T-helper 9 cell (primary cell): ENCODE data around the gene PPP1R2B.
"Not testable (repeated sequence)": the region's sequence is repeated elsewhere in the genome, so short reads cannot be mapped to it uniquely, and the experiment has no call there.

Experiments used
- DNase-seq: peaks from one replicate; pipeline ENCODE4 v3.0.0-alpha.2; 2020
- total RNA-seq, 2 donors: gene quantifications; one replicate each; lab custom pipeline; 2026; lab: John Stamatoyannopoulos, UW

The PPP1R2B gene
- total RNA-seq = 0.14 to 0.72 reads per million in 2 donors

DNA sequence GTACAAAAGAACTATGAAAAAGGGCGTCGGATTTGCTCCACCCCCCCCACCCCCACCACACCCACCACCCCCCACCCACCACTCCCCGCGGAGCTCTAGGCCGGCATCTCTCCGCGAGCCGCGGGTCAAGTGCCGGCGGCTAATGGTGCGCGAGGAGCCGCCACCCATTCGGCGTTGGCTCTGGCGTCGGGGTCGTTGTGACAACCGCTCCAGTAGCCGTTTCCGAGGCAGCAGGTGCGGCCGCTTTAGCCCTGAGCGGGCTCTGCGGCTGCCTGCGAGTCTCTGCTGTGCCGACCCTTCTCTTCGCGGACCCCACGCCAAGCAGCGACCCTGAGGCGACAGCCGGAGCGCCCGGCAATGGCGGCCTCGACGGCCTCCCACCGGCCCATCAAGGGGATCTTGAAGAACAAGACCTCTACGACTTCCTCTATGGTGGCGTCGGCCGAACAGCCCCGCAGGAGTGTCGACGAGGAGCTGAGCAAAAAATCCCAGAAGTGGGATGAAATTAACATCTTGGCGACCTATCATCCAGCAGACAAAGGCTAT is at the start of gene PPP1R2B:
Gene PPP1R2B, plus strand, starts transcription at position 90 of the 546 bp plus-strand sequence. Its CDS starts 268 bp downstream, at position 358.
- no peak for DNase-seq

DNA sequence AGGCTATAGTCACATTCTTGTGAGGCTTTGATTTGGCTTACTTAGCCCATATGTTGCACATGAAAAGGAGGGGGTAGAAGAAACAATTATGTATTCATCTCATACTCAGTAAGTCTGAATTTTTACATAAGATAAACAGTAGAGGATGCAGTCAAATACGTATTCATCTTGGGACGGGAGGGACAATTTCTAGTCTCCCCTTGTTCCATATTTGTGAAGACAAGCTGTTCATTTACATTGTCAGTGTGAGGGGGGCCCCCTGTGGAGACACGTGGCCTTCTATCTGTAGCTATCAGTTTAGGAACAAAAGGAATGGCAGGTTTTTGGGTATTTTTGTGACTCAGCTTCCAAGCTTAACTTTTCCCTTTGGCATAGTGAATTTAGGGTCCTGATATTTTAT is 49.2 kb upstream of the PPP1R2B start:
- no peak for DNase-seq

DNA sequence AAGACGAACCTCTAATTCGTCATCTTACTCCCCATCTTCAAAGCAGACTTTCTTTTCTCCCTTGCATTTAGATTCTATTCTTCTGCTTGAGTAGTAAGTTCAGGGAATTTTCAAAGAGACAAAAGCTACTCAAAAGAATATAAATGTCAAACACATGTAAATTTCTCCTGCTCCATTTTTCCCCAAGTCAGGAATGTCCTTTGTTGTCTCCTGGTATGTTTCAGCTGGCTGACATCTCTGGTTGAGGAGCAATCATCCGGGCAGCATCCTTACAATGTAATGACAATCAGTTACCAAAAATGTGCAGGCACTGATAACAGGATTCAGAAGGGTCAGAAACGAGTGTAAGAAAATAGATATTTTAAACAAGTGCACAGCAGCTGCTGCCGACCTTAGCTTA is 47.6 kb upstream of the PPP1R2B start:
- DNase-seq = no peak

DNA sequence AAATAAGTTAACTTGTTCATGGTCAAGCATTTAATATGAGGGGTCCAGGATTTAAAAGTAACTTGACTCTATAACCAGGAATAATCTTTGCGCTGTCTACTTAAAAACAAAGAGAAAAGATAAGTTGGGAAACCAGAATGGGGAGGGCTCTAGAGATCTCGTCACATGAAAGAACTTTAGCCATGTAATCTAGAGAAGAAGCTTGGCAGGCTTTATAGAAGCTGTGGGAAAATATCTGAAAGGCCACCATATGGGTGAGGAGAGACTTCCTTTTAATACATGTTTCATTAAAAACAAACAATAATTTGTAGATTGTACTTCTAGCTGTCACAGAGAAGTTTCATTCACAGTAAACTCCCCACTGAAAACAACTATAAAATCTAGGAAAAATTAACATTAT is 46.7 kb upstream of the PPP1R2B start:
- DNase-seq = no peak

DNA sequence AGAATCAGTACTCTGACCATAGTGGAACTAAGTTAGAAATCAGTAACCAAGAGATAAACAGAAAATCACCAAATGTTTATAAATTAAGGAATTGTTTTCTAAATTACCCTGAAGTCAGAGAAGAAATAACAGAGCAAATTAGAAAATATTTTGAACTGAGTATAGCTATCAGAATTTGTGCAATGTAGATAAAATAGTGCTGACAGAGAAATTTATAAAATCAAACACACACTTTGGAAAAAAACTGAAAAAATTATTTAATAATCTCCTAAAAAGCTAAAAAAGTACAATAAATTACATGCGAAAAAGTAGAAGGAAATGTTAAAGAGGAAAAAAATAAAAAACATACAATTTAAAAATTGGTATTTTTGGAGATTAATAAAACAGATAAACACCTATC is 37.1 kb upstream of the PPP1R2B start:
- DNase-seq = no peak

DNA sequence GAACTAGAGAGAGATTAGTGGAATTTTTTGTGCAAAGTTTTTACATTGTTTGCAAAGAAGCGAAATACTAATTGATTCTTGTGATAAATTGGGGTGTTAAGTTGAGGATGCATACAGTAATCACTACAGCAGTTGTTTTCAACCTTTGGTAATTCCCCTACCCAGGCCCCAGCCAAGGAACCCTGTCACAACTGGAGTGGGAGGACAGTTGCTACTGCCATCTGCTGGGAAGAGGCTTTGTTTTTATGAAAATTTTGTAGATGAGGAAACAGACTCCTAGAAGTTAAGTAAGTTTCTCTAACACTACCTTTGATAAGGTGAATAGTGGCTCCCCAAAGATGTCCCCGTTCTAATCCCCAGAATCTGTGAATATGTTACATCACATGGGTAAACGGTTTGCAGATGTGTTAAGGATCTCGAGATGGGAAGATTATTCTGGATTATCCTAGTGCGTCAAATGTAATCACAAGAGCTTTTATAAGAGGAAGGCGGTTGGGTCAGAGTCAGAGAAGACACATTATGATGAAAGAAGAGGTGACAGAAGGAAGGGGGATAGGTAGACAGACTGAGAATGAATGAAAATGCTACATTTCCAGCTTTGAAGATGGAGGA is 34.0 kb upstream of the PPP1R2B start:
- DNase-seq = no peak

DNA sequence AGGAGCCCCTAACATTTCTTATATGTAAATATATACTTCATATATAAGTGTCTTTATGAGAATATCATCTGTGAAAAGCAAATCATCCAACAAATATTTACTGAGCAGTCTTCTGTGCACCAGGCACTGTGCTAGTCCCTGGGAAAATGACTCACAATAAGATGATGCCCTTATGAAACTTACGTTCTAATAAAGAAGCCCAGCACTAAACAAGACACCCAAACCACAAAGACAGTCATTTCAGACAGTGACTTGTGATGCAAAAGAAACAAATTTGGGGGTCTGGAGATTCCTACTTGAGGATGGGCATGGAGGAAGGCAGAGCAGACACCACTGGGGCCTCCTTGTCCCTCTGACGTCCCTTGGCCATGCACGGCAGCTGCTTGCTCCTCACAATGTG is 30.6 kb upstream of the PPP1R2B start:
- DNase-seq = no peak

DNA sequence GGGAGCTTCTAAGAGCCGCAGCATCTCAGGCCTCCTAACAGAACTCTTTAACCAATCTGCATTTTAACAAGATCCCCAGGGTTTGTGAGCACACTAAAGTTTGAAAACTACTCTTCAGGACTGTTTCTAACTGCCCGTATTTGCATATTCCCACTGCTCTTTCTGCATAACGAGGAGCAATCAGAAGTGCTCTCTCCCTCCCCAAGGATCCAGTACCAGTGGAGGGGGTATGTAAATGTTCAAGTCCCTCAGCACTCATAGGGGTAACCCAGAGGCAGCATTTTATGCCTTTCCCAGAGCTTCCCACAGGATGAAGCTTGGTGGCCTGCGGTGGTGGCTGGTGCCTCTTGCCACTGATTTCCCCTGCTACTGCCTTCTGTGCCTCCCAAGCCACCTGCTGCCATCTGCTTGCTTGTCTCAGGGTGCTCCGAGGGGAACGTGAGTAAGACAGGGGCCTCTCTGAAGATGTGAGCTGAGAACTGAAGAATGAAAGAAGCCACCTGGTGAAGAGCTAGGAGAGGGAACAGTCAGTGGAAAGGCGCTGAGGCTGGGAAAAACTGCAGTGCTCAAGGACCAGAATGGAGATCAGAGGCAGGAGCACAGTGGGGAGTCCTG is 30.0 kb upstream of the PPP1R2B start:
- DNase-seq = no peak

DNA sequence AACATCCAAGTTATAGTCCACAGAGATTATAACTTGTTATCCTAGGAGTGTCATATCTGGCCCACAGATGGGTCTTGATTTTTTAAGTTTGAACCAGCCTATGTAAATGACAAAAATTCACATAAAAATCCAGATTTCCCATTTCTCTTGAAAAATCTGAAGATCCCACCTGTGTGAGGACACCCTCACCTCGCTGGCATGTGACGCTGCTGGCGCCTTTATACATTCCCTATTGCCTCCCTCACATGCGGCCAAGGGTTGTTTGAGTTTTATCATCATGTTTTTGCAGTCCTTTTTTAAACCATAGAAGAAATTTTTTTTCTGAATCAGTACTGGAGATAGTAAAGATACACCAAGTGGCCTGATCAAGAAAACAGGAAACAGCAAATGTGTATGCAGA is 25.9 kb upstream of the PPP1R2B start:
- no peak for DNase-seq

DNA sequence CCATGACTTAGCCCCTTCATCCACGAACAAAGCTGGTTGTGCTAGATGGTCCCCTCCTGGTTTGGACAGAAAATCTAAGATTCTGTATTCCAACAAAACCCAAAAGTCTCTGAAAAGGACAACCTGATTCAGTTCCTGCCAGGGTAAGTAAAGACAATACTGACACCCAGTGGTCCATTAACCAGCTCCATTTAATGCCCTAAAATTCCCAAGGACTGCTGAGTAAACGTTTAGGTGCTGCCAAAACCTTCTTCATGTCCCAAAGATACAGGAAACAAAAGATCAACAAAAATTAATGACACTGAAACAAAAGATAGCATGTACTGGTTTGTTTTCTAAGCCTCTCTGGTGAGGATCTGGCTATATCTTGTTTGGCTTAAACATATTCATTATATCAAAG is 25.3 kb upstream of the PPP1R2B start:
- no peak for DNase-seq

DNA sequence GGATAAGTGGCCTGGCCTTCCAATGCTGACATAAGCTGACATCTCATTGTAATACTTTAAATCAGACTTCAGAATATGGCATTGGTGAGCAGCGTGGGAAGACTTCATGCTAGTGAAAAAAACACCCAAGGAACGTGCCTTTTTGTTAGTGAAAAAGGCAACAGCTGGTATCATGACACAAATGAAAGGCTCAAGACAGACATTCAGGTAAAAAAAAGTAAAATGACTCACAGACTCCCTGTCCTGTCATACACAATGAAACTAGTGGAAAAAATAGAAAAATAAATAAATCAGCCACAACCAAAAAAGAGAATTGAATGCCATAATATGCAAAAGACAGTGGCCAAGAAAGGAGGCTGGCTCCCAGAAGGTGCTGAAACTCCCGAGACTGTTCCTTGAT is 24.4 kb upstream of the PPP1R2B start:
- no peak for DNase-seq

DNA sequence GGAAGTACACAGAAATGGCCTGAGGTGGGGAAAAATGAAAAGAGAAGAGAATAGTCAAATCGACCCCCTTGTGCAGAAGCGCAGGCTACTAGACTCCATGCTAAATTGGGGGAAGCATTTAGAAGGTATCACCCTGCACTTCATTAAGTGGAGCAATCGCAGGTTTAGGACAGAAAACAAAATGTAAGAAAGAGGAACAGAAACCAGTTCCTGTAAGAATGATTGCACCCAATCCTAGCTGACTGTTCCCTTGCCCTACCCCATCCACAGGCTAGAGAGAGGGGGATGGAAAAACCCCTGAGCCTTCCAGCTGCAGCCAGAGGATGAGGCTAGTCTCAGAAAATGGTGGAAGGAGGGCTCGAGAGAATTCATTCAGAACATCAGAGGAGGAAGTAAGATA is 23.9 kb upstream of the PPP1R2B start:
- DNase-seq = no peak

DNA sequence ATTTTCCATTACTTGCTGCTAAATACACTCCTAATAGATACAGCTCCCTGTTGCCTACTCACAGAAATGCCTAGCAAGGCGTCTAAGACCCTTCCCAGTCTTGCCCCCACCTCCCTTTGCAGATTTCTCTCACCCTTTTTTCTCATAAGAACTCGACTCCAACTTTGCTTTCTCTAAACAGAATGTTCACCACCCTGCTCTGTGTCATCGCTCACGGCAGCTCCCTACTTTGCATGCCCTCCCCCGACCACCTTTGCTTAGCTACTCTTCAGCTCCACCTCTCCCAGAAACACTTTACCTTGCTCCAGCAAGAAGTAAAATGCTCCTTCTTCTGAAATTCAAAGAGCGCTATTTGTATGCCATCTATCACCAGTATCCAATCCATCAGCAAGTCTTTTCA is 15.2 kb upstream of the PPP1R2B start:
- DNase-seq = no peak

DNA sequence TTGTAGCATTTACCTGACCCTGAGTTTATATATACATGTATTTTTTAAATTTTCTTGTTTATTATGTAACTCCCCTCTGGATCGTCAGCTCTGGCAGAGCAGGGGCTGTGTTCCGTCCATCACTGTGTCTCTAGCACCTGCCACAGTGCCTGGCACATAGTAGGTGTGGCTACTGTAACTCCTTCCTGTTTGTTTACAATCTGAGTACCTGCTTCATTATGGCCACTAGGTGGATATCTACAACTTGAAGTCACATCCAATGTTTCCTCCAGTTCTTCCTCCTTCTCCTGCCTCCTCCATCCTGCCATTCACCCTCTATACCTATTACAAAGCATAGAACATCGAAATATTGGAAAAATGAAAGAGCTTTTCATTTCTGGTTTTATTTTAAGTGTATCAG is 14.2 kb upstream of the PPP1R2B start:
- no peak for DNase-seq

DNA sequence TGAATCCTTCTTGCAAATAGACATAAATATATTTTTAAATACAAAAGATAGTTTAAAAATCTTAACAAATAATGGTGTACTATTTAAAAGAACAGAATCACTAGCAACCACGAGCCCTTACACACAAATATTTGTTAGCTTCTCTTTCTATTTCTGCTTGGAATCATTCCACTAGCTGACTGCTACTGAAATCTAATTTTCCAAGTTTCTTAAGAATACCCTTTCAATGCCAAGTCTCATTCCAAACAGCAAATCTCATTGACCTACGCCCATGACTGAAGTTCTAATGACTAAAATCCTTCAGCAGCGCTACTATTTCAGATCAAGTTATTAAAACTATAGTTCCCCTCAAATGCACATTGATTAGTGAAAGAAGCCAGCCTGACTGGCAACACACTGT is 13.2 kb upstream of the PPP1R2B start:
- no peak for DNase-seq

DNA sequence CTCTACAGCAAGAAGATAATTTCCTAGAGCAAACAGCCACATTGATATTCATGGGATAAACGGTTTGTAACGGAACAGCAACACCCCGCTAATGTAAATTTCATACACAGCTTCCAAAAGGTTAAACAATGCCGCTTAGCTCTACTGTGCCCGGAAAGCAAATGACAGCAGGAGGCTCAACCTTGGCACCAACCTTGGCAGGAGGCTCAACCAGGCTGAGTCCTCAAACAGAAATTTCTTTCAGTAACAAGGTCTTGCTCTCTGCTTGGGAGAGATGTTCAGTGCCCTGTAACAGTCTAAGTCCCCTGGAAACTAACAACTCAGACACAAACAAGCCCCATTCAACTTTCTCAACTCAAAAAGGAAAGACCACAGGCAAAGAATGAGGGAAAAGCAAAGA is 11.1 kb upstream of the PPP1R2B start:
- no peak for DNase-seq

DNA sequence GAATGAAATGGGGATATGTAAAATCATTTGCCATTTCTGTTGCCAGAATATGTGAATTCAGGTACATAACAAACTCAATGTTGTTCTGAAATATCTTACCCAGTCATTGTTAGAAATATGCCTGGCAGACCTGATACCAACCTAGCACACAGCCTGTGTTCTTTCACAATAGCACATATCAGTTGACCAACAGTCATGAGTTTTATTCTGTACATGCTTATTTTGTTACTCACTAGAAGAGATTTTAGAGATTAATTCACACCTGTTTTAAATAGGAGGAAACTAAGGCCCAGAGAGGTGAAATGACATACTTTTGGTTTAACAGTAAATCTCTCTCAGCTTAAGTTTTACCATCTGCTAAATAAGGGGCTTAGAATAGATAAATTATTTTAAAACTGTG is 8.4 kb upstream of the PPP1R2B start:
- no peak for DNase-seq

DNA sequence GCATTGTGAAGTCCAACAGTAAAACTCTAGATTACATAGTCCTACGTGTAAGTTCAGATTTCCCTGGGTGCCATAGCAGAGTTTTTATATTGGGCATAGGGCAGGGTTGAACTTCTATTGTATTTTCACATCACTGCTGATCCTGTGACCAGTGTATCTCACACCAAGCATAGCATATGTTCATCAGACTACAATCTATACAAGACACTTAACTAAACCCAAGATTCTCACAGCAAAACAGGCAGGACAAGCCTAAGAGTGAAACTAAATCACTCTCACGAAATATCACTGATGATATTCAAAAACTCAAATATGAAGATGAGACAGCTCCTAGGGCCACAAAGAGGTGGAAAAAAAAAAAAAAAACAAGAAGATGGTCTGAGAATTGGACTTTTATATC is 3.2 kb upstream of the PPP1R2B start:
- no peak for DNase-seq

DNA sequence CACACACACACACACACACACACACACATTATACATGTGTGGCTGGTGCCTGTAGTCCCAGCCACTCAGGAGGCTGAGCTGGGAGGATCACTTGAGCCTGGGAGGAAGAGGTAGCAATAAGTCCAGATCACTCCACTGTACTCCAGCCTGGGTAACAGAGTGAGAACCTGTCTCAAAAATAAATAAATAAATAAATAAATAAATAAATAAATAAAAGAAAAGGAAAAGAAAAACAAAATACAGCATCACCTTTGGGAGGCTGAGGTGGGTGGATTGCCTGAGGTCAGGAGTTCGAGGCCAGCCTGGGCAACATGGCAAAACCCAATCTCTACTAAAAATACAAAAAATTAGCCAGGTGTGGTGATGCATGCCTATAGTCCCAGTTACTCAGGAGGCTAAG is 1.6 kb upstream of the PPP1R2B start:
- not testable (repeated sequence) for DNase-seq

DNA sequence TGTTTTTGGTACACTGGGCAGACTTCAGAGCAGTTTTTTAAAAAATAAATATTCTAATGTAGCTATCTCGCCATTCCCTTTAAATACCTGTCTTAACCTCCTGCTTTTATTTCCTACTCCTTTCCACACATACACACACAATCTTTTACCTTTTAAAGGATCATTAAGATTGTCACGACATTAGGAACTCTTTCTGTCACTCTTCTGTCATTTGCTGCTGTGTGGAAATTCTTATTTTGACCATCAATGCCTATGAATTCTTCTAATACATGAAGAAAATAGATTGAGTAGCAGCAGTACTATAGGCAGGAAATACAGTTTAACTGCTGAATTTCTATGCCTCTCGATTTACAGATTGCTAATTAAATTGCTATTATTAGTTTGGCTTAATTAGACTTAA is 1.8 kb downstream of the PPP1R2B start:
- DNase-seq = no peak

DNA sequence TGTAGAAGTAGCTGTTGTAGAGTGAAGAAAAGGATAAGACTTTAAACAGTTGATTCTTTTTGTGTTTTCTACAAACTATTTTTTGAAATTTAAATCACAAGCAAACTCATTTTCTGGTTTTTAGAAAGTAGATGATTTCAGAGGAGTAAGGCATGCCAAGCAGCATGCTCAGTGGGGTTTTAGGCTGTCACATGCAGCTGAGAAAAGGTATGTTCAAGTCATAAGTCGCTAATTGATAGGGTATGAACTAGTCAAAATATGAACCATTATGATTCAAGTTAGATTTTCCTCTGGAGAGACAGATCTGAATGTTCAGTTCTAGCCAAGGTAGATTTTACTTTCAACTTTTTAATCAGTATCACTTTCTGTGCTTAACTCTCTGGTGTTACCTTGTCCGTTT is 3.0 kb downstream of the PPP1R2B start:
- DNase-seq = not testable (repeated sequence)

DNA sequence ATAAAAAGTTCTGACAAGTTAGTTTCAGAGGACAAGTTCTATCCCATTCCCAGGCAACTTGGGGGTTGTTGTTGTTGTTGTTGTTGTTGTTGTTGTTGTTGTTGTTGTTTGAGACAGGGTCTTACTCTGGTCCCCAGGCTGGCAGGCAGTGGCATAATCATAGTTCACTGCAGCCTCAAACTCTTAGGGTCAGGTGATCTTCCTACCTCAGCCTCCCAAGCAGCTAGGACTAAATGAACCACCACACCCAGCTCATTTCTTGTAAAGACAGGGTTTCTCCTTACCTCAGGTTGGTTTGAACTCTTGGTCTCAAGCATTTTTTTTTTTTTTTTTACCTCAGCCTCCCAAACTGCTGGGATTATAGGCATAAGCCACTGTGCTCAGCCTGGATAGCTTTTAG is 15.3 kb downstream of the PPP1R2B start:
- DNase-seq = no peak

DNA sequence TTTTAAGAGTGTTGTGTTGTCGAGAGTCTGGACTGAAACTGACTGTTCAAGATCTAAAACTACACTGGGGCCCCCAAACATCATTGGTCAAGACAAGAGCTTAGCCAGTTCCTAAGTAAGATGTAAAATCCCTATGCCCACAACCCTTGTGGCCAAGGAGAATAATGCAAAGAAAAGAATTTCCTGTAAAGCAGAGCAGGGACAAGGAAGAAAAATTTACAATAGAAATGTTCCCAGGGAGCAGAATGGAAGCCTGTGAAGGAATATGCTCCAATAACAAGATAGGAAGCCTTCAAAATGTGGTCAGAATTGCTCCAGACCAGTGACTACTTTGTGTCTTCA is 20.4 kb downstream of the PPP1R2B start:
- no peak for DNase-seq

DNA sequence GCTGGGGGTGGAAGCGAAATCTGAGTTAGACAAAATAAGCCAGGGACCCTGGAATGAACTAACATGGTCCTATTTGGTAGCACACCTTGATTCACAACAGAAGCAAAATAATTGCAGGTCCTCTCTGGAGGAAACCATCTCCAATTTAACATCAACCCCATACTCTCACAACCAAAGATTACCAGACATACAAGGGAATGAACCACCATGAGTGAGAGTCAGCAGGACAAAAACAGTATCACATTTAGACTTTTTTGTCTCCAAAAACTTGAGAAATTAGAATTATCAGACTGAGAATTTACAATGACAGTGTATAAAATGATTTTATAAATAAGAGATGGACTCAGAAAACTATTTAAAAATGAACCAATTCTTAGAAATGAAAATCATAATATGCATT is 21.1 kb downstream of the PPP1R2B start:
- no peak for DNase-seq
